Activated CD4-positive, alpha-beta T cell treated with anti-CD3 and anti-CD28 coated beads, Interleukin-2, amount 50 U/mL, for 16 hours (primary cell): ENCODE measurements around the gene SGO2.
"Not testable (repeated sequence)": the region's sequence is repeated elsewhere in the genome, so short reads cannot be mapped to it uniquely, and the experiment has no call there.

Experiments used
- DNase-seq: peaks from one replicate; pipeline ENCODE4 v3.0.0-alpha.2; 2020

The SGO2 gene

DNA sequence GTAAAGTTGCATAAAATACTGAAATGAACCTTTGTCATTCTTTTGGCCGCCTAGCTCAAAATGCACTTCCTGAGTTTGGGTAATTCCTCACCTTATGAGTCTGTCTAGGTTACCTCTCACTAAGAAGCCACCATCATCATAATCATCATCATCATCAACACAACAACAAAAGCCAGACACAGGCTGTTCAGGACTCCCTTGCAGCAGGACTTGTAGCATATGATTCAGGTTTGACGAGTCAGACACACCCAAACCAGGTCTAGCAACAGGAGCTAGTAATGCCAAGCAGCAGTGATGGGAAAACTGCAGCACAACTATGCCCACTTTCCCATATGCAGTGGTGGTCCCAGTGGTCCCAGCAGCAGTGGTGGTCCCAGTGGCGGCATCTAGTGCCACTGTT, 2.8 kb upstream of the SGO2 start:
- DNase-seq: no peak

DNA sequence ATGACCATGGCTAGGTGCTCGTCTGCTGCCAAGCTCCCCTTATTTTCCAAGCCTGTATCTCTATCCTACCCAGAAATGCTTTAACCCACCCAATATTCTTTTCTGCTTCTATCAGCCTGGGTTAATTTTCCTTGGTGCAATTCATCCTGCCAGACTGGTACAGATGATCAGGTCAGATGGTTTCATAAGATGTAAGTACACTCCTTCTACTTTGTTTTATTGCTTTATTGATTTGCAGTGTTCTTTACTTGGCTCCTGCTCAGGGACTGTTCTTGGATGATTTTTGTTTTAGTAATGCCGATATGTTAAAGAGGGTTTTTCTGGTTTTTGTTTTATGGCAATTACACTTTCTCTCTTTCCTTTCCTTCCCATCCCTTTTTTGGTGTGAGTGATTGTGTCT, 2.4 kb upstream of the SGO2 start:
- no peak for DNase-seq

DNA sequence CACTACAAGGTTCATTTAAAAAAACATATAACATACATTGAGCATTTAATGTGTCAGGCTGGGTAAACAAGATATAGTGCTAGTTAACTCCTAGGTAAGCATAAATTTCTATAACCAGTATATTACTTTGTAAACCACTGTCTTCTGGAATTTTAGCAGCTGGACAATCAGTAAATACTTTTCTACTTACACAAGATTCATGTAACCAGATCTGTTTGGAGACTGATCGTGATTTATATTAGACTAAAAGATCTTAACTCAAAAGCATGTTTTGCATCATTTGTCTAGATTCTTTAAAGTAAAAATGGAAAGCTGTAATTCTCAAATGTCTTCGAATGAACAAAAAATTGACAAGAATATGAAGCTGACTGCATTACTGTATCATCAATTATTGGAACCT, 941 bp upstream of the SGO2 start:
- no peak for DNase-seq

DNA sequence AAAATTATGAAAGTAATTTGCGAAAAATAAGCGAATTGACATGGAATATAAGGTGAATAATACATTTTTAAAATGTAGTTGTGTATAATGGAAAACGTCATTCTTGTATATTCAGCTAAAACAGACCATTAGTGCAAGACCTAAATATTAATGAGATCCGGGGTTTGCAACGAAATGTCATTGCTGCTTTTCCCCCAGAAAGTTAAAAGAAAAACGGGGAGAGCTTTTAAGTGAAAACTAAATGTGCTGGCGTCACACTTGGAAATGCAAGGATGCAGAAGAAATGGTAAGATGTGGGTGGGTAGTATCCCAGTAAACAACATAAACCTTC, 491 bp upstream of the SGO2 start:
- DNase-seq: no peak

DNA sequence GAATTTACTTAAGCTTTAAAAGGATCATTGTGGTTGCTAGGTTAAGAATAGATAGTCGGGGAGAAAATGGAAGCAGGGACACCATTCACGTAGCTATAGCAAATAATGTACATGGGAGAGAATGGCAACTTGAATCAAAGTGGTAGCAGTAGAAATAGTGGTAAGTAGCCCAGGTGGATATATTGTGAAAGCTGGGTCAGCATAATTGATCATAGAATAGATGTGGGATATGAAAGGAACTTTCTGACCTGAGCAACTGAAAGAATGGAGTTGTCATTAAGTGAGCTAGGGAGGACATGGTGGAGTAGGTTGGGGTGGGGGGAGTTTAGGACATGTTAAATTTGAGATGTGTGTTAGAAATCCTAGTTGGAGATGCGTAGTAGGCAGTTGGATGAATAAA, 2.2 kb downstream of the SGO2 start:
- no peak for DNase-seq

GRCh38 chr2:200533754-200534153, 7.7 kb downstream of the SGO2 start:
- DNase-seq: no peak

DNA sequence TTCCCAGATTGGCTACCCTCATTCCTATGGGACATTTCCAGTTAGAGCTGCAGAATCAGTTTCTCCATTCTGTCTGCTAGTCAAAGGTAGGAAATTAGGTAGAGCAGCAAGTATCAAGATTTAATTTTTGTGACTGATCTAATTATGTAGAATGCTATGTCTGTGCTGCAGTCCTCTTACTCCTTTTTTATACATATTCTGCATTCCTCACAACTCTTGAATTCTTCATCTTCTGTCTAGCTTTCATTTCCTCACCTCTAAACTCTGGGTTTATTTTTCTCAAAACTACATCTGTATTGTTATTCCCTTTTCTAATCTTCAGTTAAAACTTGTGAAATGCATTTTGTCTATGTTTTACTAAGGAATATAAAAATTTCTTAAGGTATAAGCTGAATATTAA, 8.6 kb downstream of the SGO2 start:
- DNase-seq: no peak

- no peak for DNase-seq
Observed at GRCh38 chr2:200538139-200538538, 12.1 kb downstream of the SGO2 start.

DNA sequence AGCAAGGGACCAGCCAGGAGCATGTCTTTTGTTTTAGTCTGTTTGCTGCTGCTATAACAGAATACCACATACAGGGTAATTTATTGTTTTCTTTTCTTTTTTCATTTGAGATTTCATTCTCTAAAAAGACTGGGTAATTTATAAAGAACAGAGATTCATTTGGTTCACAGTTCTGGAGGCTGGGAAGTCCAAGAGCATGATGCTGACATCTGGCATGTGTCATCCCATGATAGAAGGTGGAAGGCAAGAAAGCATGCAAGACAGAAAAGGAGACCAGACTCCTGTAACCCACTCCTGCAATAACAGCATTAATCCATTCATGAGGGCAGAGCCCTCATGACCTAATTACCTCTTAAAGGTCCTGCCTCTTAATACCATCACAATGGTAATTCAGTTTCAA, 14.8 kb downstream of the SGO2 start:
- no peak for DNase-seq

DNA sequence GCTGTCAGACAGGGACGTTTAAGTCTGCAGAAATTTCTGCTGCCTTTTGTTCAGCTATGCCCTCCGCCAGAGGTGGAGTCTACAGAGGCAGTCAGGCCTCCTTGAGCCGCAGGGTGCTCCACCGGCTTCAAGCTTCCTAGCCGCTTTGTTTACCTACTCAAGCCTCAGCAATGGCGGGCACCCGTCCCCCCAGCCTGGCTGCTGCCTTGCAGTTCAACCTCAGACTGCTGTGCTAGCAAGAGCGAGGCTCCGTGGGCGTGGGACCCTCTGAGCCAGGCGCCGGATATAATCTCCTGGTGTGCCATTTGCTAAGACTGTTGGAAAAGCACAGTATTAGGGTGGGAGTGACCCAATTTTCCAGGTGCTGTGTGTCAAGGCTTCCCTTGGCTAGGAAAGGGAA, 40.6 kb downstream of the SGO2 start:
- DNase-seq: not testable (repeated sequence)

GRCh38 chr2:200567932-200568331, 41.9 kb downstream of the SGO2 start:
- DNase-seq: no peak

GRCh38 chr2:200575957-200576356, 50.0 kb downstream of the SGO2 start:
- DNase-seq: no peak

DNA sequence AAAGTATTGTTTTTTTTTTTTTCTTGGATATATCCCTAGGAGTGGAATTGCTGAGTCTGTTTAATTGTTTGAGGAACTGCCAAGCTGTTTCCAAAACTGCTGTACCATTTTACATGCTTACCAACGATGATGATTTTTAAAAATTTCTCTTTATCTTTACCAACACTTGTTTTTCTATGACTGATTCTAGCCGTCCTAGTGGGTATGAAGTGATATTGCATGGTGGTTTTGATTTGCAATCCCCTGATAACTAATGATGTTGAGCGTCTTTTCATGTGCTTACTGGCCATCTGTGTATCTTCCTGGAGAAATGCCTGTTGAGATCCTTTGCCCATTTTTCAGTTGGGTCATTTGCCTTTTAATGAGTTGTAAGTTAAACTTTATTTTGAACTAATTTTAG, 51.0 kb downstream of the SGO2 start:
- no peak for DNase-seq

GRCh38 chr2:200578778-200579177, 52.8 kb downstream of the SGO2 start:
- DNase-seq: peak; percentile 35

DNA sequence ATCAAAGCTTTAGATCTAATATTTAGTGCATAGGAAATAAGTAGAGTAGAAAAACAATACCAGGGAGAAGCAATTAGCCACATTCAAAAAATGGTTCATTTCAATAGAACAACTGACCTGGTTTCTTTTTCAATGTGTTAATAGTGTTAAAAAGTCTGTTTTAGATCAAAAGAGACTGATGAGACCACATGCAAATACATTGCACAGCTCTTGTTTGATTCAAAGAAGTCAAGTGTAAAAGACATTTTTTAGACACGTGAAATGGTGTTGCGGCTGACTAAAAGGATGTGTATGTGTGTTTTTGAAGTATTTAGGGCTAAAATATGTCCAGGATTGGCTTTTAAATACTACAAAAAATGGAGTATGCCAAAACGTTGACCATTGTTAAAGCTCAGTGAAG, 58.6 kb downstream of the SGO2 start:
- no peak for DNase-seq

DNA sequence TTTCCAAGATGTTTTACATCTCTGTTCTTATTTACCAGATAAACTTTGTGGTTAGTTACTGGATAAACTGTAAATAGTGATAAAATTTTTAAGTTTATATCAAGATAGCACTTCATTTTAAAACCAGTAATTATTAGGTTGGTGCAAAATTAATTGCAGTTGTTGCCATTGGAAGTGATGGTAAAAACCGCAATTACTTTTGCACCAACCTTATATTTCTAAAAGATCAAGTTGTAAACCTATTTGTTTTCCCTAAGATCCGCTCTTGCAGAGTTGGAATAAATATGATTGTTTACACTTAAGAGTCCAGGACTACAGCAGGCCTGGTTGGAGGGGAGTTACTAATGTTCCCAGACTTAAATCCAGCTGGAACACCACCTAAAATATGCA, 59.3 kb downstream of the SGO2 start:
- DNase-seq: no peak

GRCh38 chr2:200585730-200586643, 60.0 kb downstream of the SGO2 start, which contains the start of gene AOX1:
TSS of gene AOX1 (plus strand) at chr2:200586014. CDS start at chr2:200586109, 95 bp downstream.
- peak; percentile 6 for DNase-seq

- no peak for DNase-seq
Observed at GRCh38 chr2:200586644-200586975, 60.6 kb downstream of the SGO2 start.

DNA sequence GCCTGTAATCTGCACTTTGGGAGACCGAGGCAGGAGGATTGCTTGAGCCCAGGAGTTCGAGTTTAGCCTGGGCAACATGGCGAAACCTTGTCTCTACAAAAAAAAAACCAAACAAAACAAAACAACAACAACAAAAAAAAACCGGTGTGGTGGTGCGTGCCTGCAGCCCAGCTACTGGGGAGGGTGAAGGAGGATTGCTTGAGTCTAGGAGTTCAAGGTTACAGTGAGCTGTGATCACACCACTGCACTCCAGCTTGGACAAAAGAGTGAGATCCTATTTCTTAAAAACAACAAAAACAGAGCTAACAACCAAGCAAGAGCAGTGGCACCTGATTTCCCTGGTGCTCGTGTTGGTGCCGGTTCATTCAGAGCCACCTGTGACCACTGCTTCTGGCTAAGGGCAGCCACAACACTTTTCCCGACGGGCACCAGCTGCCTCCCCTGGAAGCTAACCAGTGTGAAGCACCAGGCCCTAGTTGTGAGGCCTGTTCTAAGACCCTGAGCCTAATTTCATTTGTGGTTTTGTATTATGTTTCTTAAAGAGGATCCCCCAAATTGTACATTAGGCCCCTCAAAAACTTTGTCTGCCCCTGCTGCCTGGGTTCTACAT, 61.1 kb downstream of the SGO2 start:
- DNase-seq: no peak

DNA sequence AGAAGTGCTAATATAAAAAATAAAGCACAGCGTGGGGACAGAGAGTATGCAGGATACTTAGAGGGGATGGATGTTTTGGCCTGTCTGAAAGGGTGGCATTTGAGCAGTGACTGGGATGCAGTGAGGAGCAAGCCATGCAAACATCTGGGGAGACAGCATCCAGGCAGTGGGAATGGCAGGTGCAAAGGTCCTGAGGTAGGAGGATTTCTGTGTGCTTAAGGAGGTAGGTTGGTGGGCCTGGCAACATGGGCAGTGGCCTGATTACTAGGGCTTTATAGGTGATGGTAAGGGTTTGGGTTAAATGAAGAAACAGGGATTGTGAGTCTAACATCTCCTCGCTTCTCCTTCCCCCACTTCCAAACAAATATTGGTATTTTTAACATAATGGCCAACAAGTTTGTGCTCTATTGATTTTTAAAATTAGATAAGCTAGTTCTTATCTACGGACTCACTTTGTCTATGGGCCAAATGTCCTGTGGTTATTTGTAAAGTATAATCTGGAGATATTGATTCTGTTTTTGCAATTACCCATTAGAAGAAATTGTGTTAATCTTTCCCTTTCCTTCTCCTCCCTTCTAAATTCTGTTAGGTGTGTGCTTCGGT, 62.2 kb downstream of the SGO2 start:
- no peak for DNase-seq

DNA sequence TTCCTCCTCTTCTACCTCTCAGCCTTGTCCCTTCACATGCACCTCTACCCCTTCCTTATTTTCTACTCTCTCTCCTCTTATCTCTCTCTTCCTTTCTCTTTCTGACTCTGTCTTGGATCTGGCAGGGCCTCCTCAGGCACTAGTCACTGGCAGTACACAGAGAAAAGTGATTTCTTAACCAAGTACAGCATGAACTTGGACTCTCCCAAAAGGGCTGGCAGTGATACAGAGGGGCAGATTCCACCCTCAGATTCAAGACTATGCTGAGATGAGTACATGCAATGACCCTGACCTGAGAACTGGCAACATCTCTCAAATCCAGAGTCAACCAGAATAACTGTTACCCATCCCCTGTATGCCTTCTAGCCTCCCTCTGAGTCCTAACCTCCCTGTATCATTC, 64.1 kb downstream of the SGO2 start:
- no peak for DNase-seq

GRCh38 chr2:200591308-200591707, 65.3 kb downstream of the SGO2 start:
- DNase-seq: no peak

DNA sequence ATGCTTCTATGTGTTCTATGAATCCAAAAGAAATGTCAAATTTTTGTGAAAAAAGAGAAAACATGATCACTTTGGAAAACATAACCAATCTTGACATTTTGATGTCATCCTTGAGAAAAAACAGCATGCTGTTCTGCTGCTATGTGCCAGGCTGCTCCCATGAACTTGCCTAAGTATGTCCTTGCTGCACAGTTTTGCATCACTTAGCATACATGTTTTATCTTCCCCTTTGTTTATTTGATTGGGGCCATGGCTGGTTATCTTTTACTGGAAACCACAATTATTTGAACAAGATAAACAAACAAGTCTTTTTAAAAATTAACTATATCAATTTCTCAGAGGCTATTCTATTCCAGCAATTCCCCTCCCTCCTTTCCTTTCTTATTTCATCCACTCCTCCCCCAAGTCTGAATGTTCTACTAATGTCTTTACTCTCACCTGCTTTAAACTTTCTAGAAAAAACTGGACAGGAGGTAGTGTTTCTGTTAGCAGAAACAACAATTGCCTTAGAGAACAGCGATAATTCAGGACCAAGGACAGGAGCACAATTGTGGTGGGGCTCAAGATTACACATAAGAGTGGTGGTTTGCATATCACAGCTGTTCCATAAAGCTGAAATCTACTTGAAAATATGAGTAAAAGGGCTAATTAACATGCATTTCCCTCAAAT, 66.5 kb downstream of the SGO2 start:
- DNase-seq: no peak

DNA sequence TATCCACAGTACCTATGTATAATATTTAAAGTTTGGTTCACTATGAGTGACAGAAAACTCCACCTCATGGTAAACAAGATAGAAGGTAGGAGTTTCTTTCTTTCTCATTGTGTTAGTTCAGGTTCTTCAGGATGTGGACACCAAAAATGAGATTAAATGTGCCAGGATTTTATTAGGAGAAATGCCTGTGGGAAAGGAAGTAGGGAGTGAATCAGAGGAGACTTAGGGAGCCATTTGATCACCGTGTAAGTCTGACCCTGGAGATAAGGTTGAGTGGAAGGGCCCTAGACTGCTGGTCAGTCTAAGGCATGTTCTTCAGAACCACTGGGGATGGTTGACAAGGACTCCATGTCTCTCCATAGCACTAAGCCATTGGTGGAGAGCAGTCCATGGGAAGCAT, 67.9 kb downstream of the SGO2 start:
- no peak for DNase-seq
